ENCODE measurements around the gene DGLUCY.
A peak's percentile ranks its signal among the peaks of the same experiment; 100 is the strongest.
"Not testable (repeated sequence)": the region's sequence is repeated elsewhere in the genome, so short reads cannot be mapped to it uniquely, and the experiment has no call there.

DGLUCY gene

DNA sequence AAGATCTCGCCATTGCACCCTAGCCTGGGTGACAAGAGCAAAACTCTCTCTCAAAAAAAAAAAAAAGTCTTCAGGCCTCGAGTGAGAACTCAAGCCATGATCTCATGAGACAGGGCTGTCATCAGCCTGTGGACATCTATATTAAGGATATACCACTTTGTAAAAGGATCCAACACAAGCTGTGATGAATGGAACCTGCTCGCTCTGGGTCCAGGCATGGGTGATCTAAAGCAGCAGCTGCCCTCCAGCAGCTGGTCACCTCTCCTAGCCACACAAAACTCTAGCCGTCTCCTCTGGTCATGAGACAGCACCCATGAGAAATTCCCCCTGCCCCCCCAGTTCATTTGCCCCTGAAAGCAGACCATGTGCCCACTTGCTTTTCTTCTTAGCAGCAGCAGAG is 19.1 kb upstream of the DGLUCY start:
- H2BK120ac ChIP-seq (ENCODE audit: insufficient read depth, low read length, poor library complexity): no peak overlapping the region
- H3K4me3 ChIP-seq (ENCODE audit: low read depth, low read length): no peak overlapping the region
- no peak overlapping the region for H3K27ac ChIP-seq (ENCODE audit: low read depth, low read length)
- no peaks in the 10 kb centered on the region for H3K79me1 ChIP-seq (ENCODE audit: low read length)
- H3K23ac ChIP-seq (ENCODE audit: low read length): no peak overlapping the region
- H3K4me2 ChIP-seq (ENCODE audit: low read length): no peak overlapping the region
- no peaks in the 10 kb centered on the region for H3K27me3 ChIP-seq (ENCODE audit: insufficient read depth, low read length)
- H3K36me3 ChIP-seq (ENCODE audit: control insufficient read depth in 1 of 2, insufficient read depth in 2 of 2, low read length in 2 of 2): no peaks in the 10 kb centered on the region
- H4K12ac ChIP-seq (ENCODE audit: low read depth, low read length): no peak overlapping the region
- no peak overlapping the region for H2AFZ ChIP-seq (ENCODE audit: insufficient read depth, low read length, poor library complexity)
- no peak overlapping the region for H2BK5ac ChIP-seq (ENCODE audit: low read depth, low read length, poor library complexity)
- no peak overlapping the region for H4K91ac ChIP-seq (ENCODE audit: low read depth, low read length)
- no peak overlapping the region for H2AK5ac ChIP-seq (ENCODE audit: low read length)
- no peaks in the 10 kb centered on the region for H3K9me3 ChIP-seq (ENCODE audit: insufficient read depth, low read depth, low read length)
- no peak overlapping the region for H2BK12ac ChIP-seq (ENCODE audit: low read length)
- H3K9ac ChIP-seq (ENCODE audit: low read length): no peak overlapping the region
- WGBS (ENCODE audit: extremely low coverage, insufficient coverage, insufficient read length): no CpG with 5 or more reads among the region's 4 CpGs
- no peak overlapping the region for H3K14ac ChIP-seq (ENCODE audit: low read length)
- H3K4me1 ChIP-seq (ENCODE audit: control insufficient read depth in 1 of 2, insufficient read depth in 2 of 2, low read length in 2 of 2): no peaks in the 10 kb centered on the region
- no peak overlapping the region for H3K18ac ChIP-seq (ENCODE audit: low read length)
- DNase-seq: no peak
- no peak overlapping the region for H3K4ac ChIP-seq (ENCODE audit: low read depth, low read length)
- H4K8ac ChIP-seq (ENCODE audit: low read depth, low read length): no peak overlapping the region
- H3K79me2 ChIP-seq (ENCODE audit: control insufficient read depth, insufficient read depth, low read length, poor library complexity): no peaks in the 10 kb centered on the region

- no peak overlapping the region for H4K8ac ChIP-seq (ENCODE audit: low read depth, low read length)
- no peak overlapping the region for H2AFZ ChIP-seq (ENCODE audit: insufficient read depth, low read length, poor library complexity)
- H2AK5ac ChIP-seq (ENCODE audit: low read length): no peak overlapping the region
- H3K79me1 ChIP-seq (ENCODE audit: low read length): no peaks in the 10 kb centered on the region
- H3K14ac ChIP-seq (ENCODE audit: low read length): no peak overlapping the region
- H3K27ac ChIP-seq (ENCODE audit: low read depth, low read length): no peak overlapping the region
- no peak overlapping the region for H2BK5ac ChIP-seq (ENCODE audit: low read depth, low read length, poor library complexity)
- H2BK12ac ChIP-seq (ENCODE audit: low read length): no peak overlapping the region
- H3K9ac ChIP-seq (ENCODE audit: low read length): no peak overlapping the region
- no peak overlapping the region for H3K4me2 ChIP-seq (ENCODE audit: low read length)
- H2BK120ac ChIP-seq (ENCODE audit: insufficient read depth, low read length, poor library complexity): no peak overlapping the region
- H3K4ac ChIP-seq (ENCODE audit: low read depth, low read length): no peak overlapping the region
- no peak overlapping the region for H4K12ac ChIP-seq (ENCODE audit: low read depth, low read length)
- no CpG with 5 or more reads among the region's 8 CpGs for WGBS (ENCODE audit: extremely low coverage, insufficient coverage, insufficient read length)
- no peaks in the 10 kb centered on the region for H3K9me3 ChIP-seq (ENCODE audit: insufficient read depth, low read depth, low read length)
- H3K36me3 ChIP-seq (ENCODE audit: control insufficient read depth in 1 of 2, insufficient read depth in 2 of 2, low read length in 2 of 2): no peaks in the 10 kb centered on the region
- H4K91ac ChIP-seq (ENCODE audit: low read depth, low read length): no peak overlapping the region
- no peak overlapping the region for H3K4me3 ChIP-seq (ENCODE audit: low read depth, low read length)
- H3K79me2 ChIP-seq (ENCODE audit: control insufficient read depth, insufficient read depth, low read length, poor library complexity): no peaks in the 10 kb centered on the region
- DNase-seq: no peak
- H3K4me1 ChIP-seq (ENCODE audit: control insufficient read depth in 1 of 2, insufficient read depth in 2 of 2, low read length in 2 of 2): no peaks in the 10 kb centered on the region
- no peak overlapping the region for H3K23ac ChIP-seq (ENCODE audit: low read length)
- no peak overlapping the region for H3K18ac ChIP-seq (ENCODE audit: low read length)
- no peaks in the 10 kb centered on the region for H3K27me3 ChIP-seq (ENCODE audit: insufficient read depth, low read length)
These were observed 18.7 kb upstream of the DGLUCY start for GRCh38 chr14:91095178-91095577.

DNA sequence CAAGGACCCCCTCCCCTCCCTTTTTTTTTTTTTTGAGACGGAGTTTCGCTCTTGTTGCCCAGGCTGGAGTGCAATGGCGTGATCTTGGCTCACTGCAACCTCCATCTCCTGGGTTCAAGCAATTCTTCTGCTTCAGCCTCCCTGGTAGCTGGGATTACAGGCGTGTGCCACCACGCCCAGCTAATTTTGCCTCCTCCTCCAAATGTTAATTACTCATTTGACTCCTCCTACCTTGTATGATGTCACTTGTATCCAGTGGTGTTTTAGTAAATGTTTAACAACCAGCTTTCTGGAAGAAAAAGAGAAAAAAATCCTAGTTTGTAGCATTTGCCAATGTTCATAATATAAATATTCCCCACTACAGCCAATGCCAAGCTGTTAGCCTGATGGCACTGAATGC is 16.2 kb upstream of the DGLUCY start:
- not testable (repeated sequence) for H2AK5ac ChIP-seq (ENCODE audit: low read length); H3K4me1 ChIP-seq (ENCODE audit: control insufficient read depth in 1 of 2, insufficient read depth in 2 of 2, low read length in 2 of 2); H2AFZ ChIP-seq (ENCODE audit: insufficient read depth, low read length, poor library complexity); H4K8ac ChIP-seq (ENCODE audit: low read depth, low read length); H2BK5ac ChIP-seq (ENCODE audit: low read depth, low read length, poor library complexity); H3K23ac ChIP-seq (ENCODE audit: low read length); H3K14ac ChIP-seq (ENCODE audit: low read length); H3K9ac ChIP-seq (ENCODE audit: low read length); H3K27ac ChIP-seq (ENCODE audit: low read depth, low read length); H4K12ac ChIP-seq (ENCODE audit: low read depth, low read length); H3K4me2 ChIP-seq (ENCODE audit: low read length); H3K4me3 ChIP-seq (ENCODE audit: low read depth, low read length); H3K79me2 ChIP-seq (ENCODE audit: control insufficient read depth, insufficient read depth, low read length, poor library complexity); DNase-seq; H3K27me3 ChIP-seq (ENCODE audit: insufficient read depth, low read length); H3K36me3 ChIP-seq (ENCODE audit: control insufficient read depth in 1 of 2, insufficient read depth in 2 of 2, low read length in 2 of 2); H2BK12ac ChIP-seq (ENCODE audit: low read length); H3K9me3 ChIP-seq (ENCODE audit: insufficient read depth, low read depth, low read length); H3K79me1 ChIP-seq (ENCODE audit: low read length); H4K91ac ChIP-seq (ENCODE audit: low read depth, low read length); H3K4ac ChIP-seq (ENCODE audit: low read depth, low read length); H2BK120ac ChIP-seq (ENCODE audit: insufficient read depth, low read length, poor library complexity); H3K18ac ChIP-seq (ENCODE audit: low read length)
- WGBS (ENCODE audit: extremely low coverage, insufficient coverage, insufficient read length): no CpG with 5 or more reads among the region's 5 CpGs

GRCh38 chr14:91098591-91098990 is 15.3 kb upstream of the DGLUCY start:
- Histone ChIP-seq H3K27me3 (ENCODE audit: insufficient read depth, low read length) (no peaks in the 10 kb centered on the region), H3K18ac (ENCODE audit: low read length) (no peak overlapping the region), H4K91ac (ENCODE audit: low read depth, low read length) (no peak overlapping the region), H2AK5ac (ENCODE audit: low read length) (no peak overlapping the region), H3K79me1 (ENCODE audit: low read length) (no peaks in the 10 kb centered on the region), H3K9me3 (ENCODE audit: insufficient read depth, low read depth, low read length) (peaks cover 1% of the 10 kb centered on the region), H4K8ac (ENCODE audit: low read depth, low read length) (no peak overlapping the region), H3K9ac (ENCODE audit: low read length) (no peak overlapping the region), H3K4me3 (ENCODE audit: low read depth, low read length) (no peak overlapping the region), H3K27ac (ENCODE audit: low read depth, low read length) (no peak overlapping the region), H2BK12ac (ENCODE audit: low read length) (no peak overlapping the region), H4K12ac (ENCODE audit: low read depth, low read length) (no peak overlapping the region), H3K79me2 (ENCODE audit: control insufficient read depth, insufficient read depth, low read length, poor library complexity) (no peaks in the 10 kb centered on the region), H3K4ac (ENCODE audit: low read depth, low read length) (no peak overlapping the region), H2BK120ac (ENCODE audit: insufficient read depth, low read length, poor library complexity) (no peak overlapping the region), H2BK5ac (ENCODE audit: low read depth, low read length, poor library complexity) (no peak overlapping the region), H2AFZ (ENCODE audit: insufficient read depth, low read length, poor library complexity) (no peak overlapping the region), H3K4me1 (ENCODE audit: control insufficient read depth in 1 of 2, insufficient read depth in 2 of 2, low read length in 2 of 2) (no peaks in the 10 kb centered on the region), H3K14ac (ENCODE audit: low read length) (no peak overlapping the region), H3K4me2 (ENCODE audit: low read length) (no peak overlapping the region), H3K23ac (ENCODE audit: low read length) (no peak overlapping the region), H3K36me3 (ENCODE audit: control insufficient read depth in 1 of 2, insufficient read depth in 2 of 2, low read length in 2 of 2) (no peaks in the 10 kb centered on the region)
- peak in 1 of 2 donors; percentile 37 for DNase-seq
- WGBS (ENCODE audit: extremely low coverage, insufficient coverage, insufficient read length): no CpG with 5 or more reads among the region's 3 CpGs

All from trophoblast cell (in vitro differentiated cells and primary cell).